IgD-negative memory B cell (primary cell): ENCODE results near the gene PABPC1L. TPM values are rescaled to one million over a fixed set of nuclear protein-coding genes. Genes with fewer than 3 reads are reported as not detected.

Experiments used
- H3K27ac Mint-ChIP-seq, 3 donors: one replicate each; pipeline ENCODE4 v1.8.0; 2020 to 2022; ENCODE audit warnings: mild to moderate bottlenecking in 3 of 3, mixed read lengths in 3 of 3, moderate library complexity in 1 of 3
- H3K27me3 Mint-ChIP-seq: one replicate; pipeline ENCODE4 v1.8.0; 2021; ENCODE audit warnings: mixed read lengths
- H3K36me3 Mint-ChIP-seq: one replicate; pipeline ENCODE4 v1.8.0; 2020; ENCODE audit warnings: mild to moderate bottlenecking, mixed read lengths
- H3K4me1 Mint-ChIP-seq, 3 donors: one replicate each; pipeline ENCODE4 v1.8.0; 2020 to 2022; ENCODE audit warnings: mixed read lengths in 3 of 3, mild to moderate bottlenecking in 1 of 3
- H3K4me3 Mint-ChIP-seq, 4 donors: one replicate each; pipeline ENCODE4 v1.8.0; 2020 to 2022; ENCODE audit warnings: mild to moderate bottlenecking in 4 of 4, mixed read lengths in 4 of 4, moderate library complexity in 3 of 4
- H3K9me3 Mint-ChIP-seq, 3 donors: one replicate each; pipeline ENCODE4 v1.8.0; 2020 to 2021; ENCODE audit warnings: mixed read lengths in 3 of 3, mild to moderate bottlenecking in 1 of 3
- polyA plus RNA-seq: library from polyadenylated mRNA; unstranded; fragments of 300-500 nt; fragmentation: Illumina TruSeq; gene quantifications from one replicate; pipeline ENCODE4 v1.2.3, GENCODE V29; 2021

The PABPC1L gene
- polyA plus RNA-seq, 1 donor from 2014 or later = 3.4 TPM

DNA sequence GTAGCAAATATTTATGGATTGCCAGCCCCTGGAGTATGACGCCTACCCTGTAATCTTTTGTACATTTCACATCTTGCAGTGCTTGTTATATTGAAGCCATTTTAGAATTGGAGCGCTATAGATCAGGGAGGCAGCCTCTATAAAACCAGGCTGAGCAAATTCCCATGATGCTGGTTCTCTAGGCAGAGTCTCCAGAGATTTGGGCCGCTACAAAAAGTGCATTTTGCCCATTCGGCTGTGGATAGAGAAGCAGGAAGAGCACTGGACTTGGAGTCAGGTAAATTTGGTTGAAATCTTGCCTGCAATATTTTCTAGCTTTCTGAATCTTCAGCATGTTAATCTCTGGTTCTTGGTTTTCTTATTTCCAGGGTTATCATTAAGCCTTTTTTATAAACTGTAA is 22.4 kb upstream of the PABPC1L start:
- Mint-ChIP-seq H3K4me1 (peaks cover 42 to 62% (median 61%) of the 10 kb centered on the region in 3 donors), H3K36me3 (peaks cover 8% of the 10 kb centered on the region), H3K4me3 (peak overlapping the region; percentile 92 to 98 (median 95)), H3K9me3 (no peaks in the 10 kb centered on the region), H3K27ac (peak overlapping the region in 2 of 3 donors; percentile 85 to 96), H3K27me3 (no peaks in the 10 kb centered on the region)

DNA sequence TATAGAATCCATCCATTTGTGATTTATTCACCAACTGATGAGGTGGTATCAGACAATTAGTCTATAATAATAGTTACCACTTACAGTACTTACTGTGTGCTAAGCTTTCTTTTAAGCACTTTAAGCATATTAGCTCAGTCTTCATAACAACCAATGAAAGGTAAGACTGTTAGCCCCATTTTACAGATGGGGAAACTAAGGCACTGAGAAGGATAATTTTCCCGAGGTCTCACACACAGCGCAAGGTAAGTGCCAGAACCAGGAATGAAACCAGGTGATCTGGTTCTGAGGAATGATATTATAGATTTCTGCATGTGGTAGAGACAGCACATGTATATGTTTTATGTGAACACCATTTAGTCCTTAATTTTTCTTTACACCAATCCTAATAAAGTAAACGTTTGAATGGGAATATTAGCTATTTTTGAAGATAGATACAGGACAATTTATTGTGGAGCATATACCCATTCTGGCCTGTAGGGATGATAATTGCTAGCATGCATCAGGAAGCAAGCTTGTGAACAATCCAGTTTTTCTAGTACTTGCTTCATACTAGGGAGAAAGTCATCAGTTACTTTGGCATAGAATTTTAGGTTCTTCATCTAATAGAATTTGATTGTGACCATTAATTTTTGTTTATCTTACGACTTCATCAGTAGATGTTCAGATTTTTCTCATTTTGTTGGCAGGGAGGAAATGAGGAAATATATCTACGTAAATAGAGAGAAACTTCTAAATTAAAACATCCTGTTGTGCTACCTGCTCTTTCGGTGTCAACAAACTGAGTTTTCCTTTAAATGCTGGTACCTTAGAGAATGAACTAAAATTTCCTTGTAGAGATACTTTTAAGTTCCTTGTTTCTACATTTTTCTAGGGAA is 21.4 kb upstream of the PABPC1L start:
- Mint-ChIP-seq H3K27ac (peak overlapping the region; percentile 10 to 85 (median 47)), H3K9me3 (no peaks in the 10 kb centered on the region), H3K27me3 (no peaks in the 10 kb centered on the region), H3K4me1 (peaks cover 43 to 63% (median 62%) of the 10 kb centered on the region in 3 donors), H3K4me3 (peak overlapping the region; percentile 74 to 98 (median 95)), H3K36me3 (peaks cover 8% of the 10 kb centered on the region)

DNA sequence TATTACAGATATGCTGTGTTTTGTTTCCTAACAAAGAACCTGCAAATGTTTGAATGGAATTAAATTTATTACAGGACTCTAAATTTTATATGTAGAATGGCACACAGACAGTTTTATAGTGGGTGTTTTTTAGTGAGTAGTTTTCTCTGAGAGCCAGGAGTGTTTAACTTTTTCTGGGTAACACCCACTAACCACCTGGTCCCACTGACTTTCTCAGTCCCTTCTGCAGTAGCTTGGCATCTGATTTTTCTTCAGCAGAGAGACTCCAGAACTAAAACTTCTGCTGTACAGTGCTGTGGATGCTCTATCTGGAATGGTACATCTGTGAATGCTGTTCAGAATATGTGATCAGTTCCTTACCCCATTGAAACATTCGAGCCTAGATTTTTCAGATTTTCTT is 18.0 kb upstream of the PABPC1L start:
- peaks cover 62 to 76% (median 75%) of the 10 kb centered on the region in 3 donors for H3K4me1 Mint-ChIP-seq
- H3K27me3 Mint-ChIP-seq = no peaks in the 10 kb centered on the region
- H3K36me3 Mint-ChIP-seq = peaks cover 9% of the 10 kb centered on the region
- peak overlapping the region in 1 of 3 donors; percentile 7 for H3K27ac Mint-ChIP-seq
- no peaks in the 10 kb centered on the region for H3K9me3 Mint-ChIP-seq
- peak overlapping the region in 1 of 4 donors; percentile 75 for H3K4me3 Mint-ChIP-seq

DNA sequence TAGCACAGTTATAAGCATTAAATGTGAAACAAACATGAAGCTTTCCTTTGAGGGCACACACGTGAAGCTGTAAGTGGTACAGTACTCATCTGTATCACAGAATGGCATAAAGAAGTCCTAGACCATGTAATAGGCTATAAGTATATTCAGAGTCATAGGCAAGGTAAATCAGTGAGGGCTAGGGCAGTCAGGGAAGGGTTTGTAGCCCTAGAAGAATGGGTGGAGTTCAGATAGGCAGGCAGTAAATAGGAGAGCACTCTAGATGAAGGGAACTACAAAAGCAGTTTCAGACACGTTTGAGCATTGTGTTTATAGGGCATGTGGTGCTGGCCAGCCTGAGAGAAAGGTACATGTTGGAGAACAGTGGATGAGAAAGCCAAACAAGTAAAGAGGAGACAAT is 14.9 kb upstream of the PABPC1L start:
- H3K4me3 Mint-ChIP-seq = peak overlapping the region in 2 of 4 donors; percentile 2
- H3K27ac Mint-ChIP-seq = peak overlapping the region in 1 of 3 donors; percentile 74
- no peaks in the 10 kb centered on the region for H3K27me3 Mint-ChIP-seq
- peaks cover 8% of the 10 kb centered on the region for H3K36me3 Mint-ChIP-seq
- H3K4me1 Mint-ChIP-seq = peaks cover 55 to 63% (median 59%) of the 10 kb centered on the region in 3 donors
- no peaks in the 10 kb centered on the region for H3K9me3 Mint-ChIP-seq

DNA sequence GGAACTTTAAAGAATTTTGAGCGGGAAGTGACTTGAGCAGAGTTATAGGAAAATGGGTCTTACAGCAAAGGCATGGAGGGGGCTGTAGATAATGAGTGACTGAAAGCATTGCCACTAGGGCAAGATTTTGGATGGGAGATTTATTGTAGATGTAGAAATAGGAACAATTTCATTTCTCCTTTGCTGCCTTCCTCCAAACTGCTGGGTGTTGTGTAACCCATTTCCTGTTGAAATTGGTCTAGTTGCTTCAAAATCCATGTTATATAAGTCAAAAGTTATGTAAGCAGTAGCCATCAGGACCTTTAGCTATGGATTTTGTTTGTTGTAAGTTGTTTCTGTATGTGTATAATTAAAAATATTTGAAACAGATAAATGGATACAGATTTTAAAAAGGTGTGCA is 13.3 kb upstream of the PABPC1L start:
- Mint-ChIP-seq H3K4me3 (peak overlapping the region in 2 of 4 donors; percentile 68 to 82), H3K27ac (peak overlapping the region in 2 of 3 donors; percentile 2 to 23), H3K9me3 (no peaks in the 10 kb centered on the region), H3K36me3 (peaks cover 7% of the 10 kb centered on the region), H3K27me3 (no peaks in the 10 kb centered on the region), H3K4me1 (peaks cover 56 to 63% (median 57%) of the 10 kb centered on the region in 3 donors)

DNA sequence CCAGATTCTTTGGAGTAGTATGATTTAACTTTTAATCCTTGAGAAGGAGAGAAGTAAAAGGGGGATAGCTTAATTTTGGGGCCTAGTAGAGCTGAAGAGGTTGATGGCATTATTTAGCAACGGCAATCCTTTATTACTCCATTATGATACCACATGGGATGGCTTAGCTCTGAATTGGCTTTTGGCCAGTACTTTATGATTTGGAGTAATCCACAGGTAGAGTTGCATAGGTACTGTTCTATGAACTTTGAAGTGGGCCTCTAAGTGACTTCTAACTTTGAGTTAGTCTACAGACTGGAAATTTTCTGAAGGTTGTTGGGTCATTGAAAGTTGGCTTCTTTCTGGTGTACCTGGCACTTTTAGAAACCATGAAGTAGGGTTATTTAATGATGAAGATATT is 12.7 kb upstream of the PABPC1L start:
- Mint-ChIP-seq H3K9me3 (no peaks in the 10 kb centered on the region), H3K36me3 (peaks cover 5% of the 10 kb centered on the region), H3K27me3 (no peaks in the 10 kb centered on the region), H3K27ac (peak overlapping the region in 2 of 3 donors; percentile 0 to 28), H3K4me1 (peaks cover 52 to 58% (median 53%) of the 10 kb centered on the region in 3 donors), H3K4me3 (peak overlapping the region in 2 of 4 donors; percentile 2 to 3)

DNA sequence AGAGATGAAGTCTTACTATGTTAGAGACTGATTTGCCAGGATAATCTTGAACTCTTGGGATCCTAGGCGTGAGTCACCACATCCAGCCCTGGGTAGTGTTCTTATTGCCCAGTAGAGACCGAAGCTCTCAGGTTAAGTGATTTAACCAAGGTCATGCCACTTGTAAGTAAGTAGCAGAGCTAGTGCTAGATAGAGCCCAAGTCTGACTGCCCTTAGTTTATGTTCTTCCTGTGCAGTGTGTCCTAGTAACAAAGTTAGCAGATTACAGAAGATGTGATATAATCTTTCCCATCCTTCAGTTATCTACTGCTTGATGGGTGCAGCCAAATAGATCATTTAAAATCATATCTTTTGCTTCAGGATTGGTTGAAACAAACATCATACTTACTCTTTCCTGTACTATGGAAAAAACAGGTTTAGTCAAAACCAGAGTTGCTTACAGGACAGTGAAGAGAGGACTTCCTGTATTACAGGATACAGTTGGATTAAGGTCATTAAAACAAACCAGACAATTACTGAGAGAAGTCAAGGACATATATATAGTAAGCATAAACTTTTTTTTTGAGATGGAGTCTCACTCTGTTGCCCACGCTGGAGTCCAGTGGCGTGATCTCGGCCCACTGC is 9.5 kb upstream of the PABPC1L start:
- peak overlapping the region in 1 of 3 donors; percentile 78 for H3K27ac Mint-ChIP-seq
- H3K36me3 Mint-ChIP-seq = no peaks in the 10 kb centered on the region
- H3K4me1 Mint-ChIP-seq = peaks cover 37 to 40% (median 39%) of the 10 kb centered on the region in 3 donors
- no peaks in the 10 kb centered on the region for H3K9me3 Mint-ChIP-seq
- H3K27me3 Mint-ChIP-seq = no peaks in the 10 kb centered on the region
- H3K4me3 Mint-ChIP-seq = peak overlapping the region in 1 of 4 donors; percentile 55

DNA sequence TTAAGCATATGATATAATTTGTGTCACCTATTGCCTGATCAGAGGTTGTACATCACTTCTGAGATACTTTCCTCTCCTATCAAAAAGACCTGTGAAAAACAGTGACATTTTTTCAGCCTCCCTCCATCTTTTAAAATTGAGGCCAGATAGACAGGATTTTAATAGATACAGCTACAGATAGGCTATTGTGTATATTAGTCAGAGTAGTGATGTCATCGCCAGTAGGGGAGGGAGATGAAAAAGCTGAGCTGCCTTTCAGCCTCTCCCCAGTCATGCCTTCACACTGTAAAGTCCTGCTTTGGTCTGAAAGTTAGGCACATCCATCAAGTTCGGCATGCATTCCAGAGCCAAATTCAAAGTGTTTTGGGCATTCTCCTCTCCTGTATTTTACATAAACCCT is 7.9 kb upstream of the PABPC1L start:
- no peaks in the 10 kb centered on the region for H3K9me3 Mint-ChIP-seq
- H3K4me1 Mint-ChIP-seq = peaks cover 22 to 26% (median 25%) of the 10 kb centered on the region in 3 donors
- H3K27ac Mint-ChIP-seq = no peak overlapping the region
- no peaks in the 10 kb centered on the region for H3K36me3 Mint-ChIP-seq
- H3K4me3 Mint-ChIP-seq = no peak overlapping the region
- H3K27me3 Mint-ChIP-seq = no peaks in the 10 kb centered on the region

DNA sequence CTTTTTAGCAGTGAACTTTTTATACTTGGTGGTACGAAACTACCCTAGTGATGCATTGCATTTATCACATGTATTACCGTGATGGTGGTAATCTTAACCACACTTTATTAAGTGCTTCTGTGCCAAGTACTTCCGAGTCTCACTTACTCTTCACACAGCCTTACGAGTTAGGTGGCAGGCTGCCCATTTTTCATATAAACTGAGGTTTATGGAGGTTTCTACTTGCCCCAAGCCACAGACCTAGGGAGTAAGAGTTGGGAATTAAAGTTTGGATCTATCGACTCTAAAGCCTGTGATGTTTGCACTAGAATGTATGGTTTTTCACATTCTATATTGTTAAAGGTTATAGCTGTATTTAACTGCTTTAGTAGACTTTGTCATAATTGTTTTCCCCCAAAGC is 5.5 kb upstream of the PABPC1L start:
- Mint-ChIP-seq H3K27me3 (no peaks in the 10 kb centered on the region), H3K4me3 (no peak overlapping the region), H3K4me1 (peaks cover 10 to 18% (median 15%) of the 10 kb centered on the region in 3 donors), H3K27ac (no peak overlapping the region), H3K36me3 (no peaks in the 10 kb centered on the region), H3K9me3 (no peaks in the 10 kb centered on the region)

DNA sequence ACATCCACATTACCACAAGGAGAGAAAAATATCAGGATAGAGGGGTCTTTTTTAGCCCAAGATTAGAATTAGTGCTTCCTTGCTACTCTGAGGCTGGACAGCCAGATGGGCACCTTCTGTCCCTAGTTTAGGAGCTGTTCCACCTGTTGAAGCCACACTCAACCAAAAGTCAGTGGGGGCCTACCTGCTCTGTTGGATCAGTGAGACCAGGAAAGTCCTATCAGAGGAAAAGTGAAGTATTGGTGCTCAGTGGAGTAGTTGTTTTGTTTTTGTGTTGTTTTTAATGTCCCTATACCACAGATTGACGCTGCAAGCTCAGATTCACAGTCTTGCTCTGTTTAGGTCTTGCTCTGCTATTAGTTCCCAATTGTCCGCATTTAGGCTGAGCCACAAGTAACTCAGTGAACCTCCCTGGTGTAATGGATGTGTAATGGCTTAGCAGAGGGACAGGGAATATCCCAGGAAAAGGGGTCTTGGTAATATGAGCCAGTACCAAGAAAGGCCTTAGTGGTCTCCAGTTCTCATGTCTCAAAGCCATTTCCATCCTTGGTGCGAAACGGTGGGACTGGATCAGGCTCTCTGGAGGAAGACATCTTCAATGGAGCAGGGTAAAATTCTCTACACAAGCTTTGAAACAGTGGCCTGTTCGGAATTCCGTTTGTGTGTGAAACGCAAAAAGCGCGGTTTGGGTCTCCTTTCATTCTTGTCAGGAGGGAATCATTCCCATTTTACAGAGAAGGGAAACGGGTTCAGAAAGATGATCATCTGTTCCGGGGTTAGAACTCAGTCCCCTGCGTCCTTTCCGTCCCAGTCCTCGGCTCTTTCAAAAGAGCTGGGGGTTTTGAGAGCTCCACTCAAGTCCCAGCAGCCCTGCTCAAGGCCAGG is 631 bp upstream of the PABPC1L start:
- H3K4me1 Mint-ChIP-seq = peaks cover 7 to 16% (median 12%) of the 10 kb centered on the region in 3 donors
- no peaks in the 10 kb centered on the region for H3K36me3 Mint-ChIP-seq
- peak overlapping the region; percentile 87 to 92 (median 89) for H3K4me3 Mint-ChIP-seq
- no peaks in the 10 kb centered on the region for H3K27me3 Mint-ChIP-seq
- H3K27ac Mint-ChIP-seq = peak overlapping the region; percentile 53 to 85 (median 80)
- no peaks in the 10 kb centered on the region for H3K9me3 Mint-ChIP-seq

DNA sequence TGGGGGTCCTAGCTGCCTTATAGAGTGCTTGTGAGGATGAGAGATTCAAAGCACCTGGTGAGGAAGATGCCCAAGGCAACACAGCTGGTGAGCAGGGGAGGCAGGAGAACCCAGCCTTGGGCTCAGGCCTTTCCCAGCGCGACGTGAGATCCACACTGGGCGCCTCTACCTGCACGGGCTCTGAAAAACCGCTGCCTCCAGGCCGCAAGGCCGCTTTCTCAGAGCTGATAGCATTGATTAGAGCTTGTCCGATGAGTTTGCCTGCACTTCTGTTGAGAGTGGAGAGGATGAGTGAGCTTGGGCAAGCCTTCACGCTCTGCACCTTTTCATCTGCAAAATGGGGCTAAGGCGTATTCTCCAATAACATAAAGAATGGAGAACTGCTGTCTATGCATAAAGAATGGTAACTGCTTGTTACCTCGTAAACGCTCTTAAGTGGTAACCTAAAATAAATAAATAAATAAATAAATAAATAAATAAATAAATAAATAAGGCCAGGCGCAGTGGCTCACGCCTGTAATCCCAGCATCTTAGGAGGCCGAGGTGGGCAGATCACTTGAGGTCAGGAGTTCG is 916 bp downstream of the PABPC1L start:
- Mint-ChIP-seq H3K27me3 (no peaks in the 10 kb centered on the region), H3K27ac (peak overlapping the region; percentile 53 to 85 (median 73)), H3K4me3 (peak overlapping the region; percentile 87 to 92 (median 89)), H3K36me3 (no peaks in the 10 kb centered on the region), H3K4me1 (peaks cover 8 to 16% (median 12%) of the 10 kb centered on the region in 3 donors), H3K9me3 (no peaks in the 10 kb centered on the region)

DNA sequence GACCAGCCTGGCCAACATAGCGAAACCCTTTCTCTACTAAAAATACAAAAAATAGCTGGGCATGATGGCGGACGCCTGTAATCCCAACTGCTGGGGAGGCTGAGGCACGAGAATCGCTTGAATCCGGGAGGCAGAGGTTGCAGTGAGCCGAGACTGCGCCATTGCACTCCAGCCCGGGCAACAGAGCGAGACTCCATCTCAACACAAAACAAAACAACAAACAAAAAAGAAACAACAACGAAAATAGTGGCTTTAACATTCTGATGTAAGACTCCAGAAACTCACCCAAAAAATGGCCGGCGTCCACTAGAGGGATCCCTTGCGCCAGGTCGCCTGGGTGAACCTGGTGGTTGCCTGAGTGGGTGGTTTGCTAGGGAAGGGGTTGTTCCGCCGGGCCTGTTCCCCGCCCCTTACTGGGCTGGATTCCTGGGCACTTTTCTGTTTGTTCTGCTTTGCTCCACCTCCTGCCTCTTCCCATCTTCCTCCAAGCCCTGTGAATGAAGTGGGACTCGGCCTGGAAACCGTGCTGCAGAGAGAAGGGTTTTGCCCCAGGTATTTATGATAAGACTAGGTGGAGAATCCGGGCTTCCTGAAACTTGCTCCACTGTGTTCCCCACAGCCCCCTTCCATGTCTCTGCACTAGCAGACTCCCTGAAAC is 1.5 kb downstream of the PABPC1L start:
- no peaks in the 10 kb centered on the region for H3K9me3 Mint-ChIP-seq
- H3K4me3 Mint-ChIP-seq = peak overlapping the region; percentile 43 to 87 (median 64)
- peak overlapping the region in 2 of 3 donors; percentile 26 to 52 for H3K27ac Mint-ChIP-seq
- H3K4me1 Mint-ChIP-seq = peaks cover 8 to 16% (median 12%) of the 10 kb centered on the region in 3 donors
- H3K36me3 Mint-ChIP-seq = no peaks in the 10 kb centered on the region
- H3K27me3 Mint-ChIP-seq = no peaks in the 10 kb centered on the region

DNA sequence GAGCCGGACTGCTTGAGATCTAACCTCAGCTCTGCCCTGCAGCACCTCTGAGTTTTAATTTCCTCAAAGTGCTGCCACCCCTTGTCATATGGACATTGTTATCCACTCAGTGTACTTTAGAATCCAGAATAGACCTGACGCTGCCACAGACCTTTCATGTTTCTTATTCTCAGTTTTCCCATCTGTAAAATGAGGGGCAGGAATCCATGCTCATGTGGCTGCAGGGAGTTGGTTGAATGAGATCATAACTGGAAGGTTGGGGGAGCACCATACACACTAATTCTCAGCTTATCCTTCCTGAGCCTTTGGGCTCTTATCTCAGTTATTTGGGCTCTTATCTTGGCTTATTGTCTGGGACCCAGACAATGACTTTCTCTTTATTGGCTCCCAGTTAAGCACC is 2.3 kb downstream of the PABPC1L start:
- Mint-ChIP-seq H3K4me3 (peak overlapping the region in 1 of 4 donors; percentile 87), H3K27ac (peak overlapping the region in 2 of 3 donors; percentile 16 to 46), H3K27me3 (no peaks in the 10 kb centered on the region), H3K9me3 (no peaks in the 10 kb centered on the region), H3K4me1 (peaks cover 8 to 16% (median 12%) of the 10 kb centered on the region in 3 donors), H3K36me3 (peaks cover 2% of the 10 kb centered on the region)

DNA sequence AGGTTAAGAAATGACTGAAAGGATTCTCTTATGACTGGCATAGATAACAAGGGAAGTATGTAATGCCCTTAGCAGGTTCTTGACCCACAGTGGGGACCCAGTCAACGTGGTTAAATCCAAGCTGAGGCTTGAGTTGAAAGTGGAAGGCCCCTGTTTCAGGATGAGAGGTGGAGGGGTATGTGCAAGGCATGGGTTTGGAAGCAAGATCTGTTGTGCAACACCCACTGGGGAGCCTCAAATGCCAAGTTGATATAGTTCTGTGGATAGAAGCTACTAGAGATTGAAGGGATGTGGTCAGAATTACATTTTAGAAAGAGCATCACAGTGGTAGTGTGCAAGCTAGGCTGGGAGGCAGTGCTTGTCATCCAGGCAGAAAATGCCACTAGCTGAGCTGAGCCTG is 5.1 kb downstream of the PABPC1L start:
- Mint-ChIP-seq H3K4me1 (peaks cover 0 to 8% (median 5%) of the 10 kb centered on the region in 3 donors), H3K9me3 (no peaks in the 10 kb centered on the region), H3K27me3 (no peaks in the 10 kb centered on the region), H3K36me3 (peaks cover 2% of the 10 kb centered on the region), H3K27ac (peak overlapping the region in 1 of 3 donors; percentile 71), H3K4me3 (no peak overlapping the region)
